Placental epithelial cell (primary cell): ENCODE results near the gene VEGFB. TPM values are rescaled to one million over a fixed set of nuclear protein-coding genes. Genes with fewer than 3 reads are reported as not detected.

ENCODE experiments used
- total RNA-seq: library from RNA; depleted of rRNA; stranded (reverse); fragments of >200 nt; gene quantifications from 2 replicates; pipeline ENCODE4 v1.2.3, GENCODE V29; 2012

The VEGFB gene
- total RNA-seq, 1 donor = 19.2 TPM

Other genes starting within 250 kb of the VEGFB start
- gene OTUB1, start 248.1 kb upstream of the VEGFB start, total RNA-seq = 33.8 and 51.9 TPM in 2 replicates
- not detected in 2 replicates for gene FLRT1, start 198.7 kb upstream of the VEGFB start, total RNA-seq
- 7.2 and 19.6 TPM in 2 replicates for gene MACROD1, start 68.5 kb upstream of the VEGFB start, total RNA-seq
- gene STIP1, start 48.4 kb upstream of the VEGFB start, total RNA-seq = 57.3 and 97.9 TPM in 2 replicates
- 0.39 and 0.43 TPM in 2 replicates for gene FERMT3, start 27.9 kb upstream of the VEGFB start, total RNA-seq
- gene TRPT1, start 8.4 kb upstream of the VEGFB start, total RNA-seq = 31.4 and 36.7 TPM in 2 replicates
- gene NUDT22, start 8.3 kb upstream of the VEGFB start, total RNA-seq = 42.0 and 67.0 TPM in 2 replicates
- gene DNAJC4, start 4.0 kb upstream of the VEGFB start, total RNA-seq = 10.0 and 34.9 TPM in 2 replicates
- 25.8 and 70.3 TPM in 2 replicates for gene FKBP2, start 6.5 kb downstream of the VEGFB start, total RNA-seq
- 118 and 386 TPM in 2 replicates for gene PPP1R14B, start 12.4 kb downstream of the VEGFB start, total RNA-seq
- 34.9 and 60.6 TPM in 2 replicates for gene PLCB3, start 16.9 kb downstream of the VEGFB start, total RNA-seq
- 68.3 and 93.5 TPM in 2 replicates for gene BAD, start 50.1 kb downstream of the VEGFB start, total RNA-seq
- gene GPR137, start 51.3 kb downstream of the VEGFB start, total RNA-seq = 19.2 and 20.0 TPM in 2 replicates
- gene KCNK4, start 56.7 kb downstream of the VEGFB start, total RNA-seq = under 0.01 TPM in 1 of 2 replicates, not detected in the other
- not detected in 2 replicates for gene CATSPERZ, start 65.8 kb downstream of the VEGFB start, total RNA-seq
- 23.9 and 42.8 TPM in 2 replicates for gene ESRRA, start 70.9 kb downstream of the VEGFB start, total RNA-seq
- gene TRMT112, start 83.0 kb downstream of the VEGFB start, total RNA-seq = 190 and 216 TPM in 2 replicates
- 191 and 275 TPM in 2 replicates for gene PRDX5, start 83.5 kb downstream of the VEGFB start, total RNA-seq
- gene CCDC88B, start 105.6 kb downstream of the VEGFB start, total RNA-seq = 1.2 and 2.4 TPM in 2 replicates
- gene RPS6KA4, start 124.6 kb downstream of the VEGFB start, total RNA-seq = 56.9 and 152 TPM in 2 replicates